Melanocyte of skin (primary cell): ENCODE measurements around the gene ZKSCAN4. TPM values are rescaled to one million over a fixed set of nuclear protein-coding genes. Genes with fewer than 3 reads are reported as not detected.

Experiments
- total RNA-seq, 2 donors: library from RNA; depleted of rRNA; stranded (reverse); fragments of >200 nt; gene quantifications; 2 replicates each; pipeline ENCODE4 v1.2.3, GENCODE V29; 2012

Gene ZKSCAN4
- 1 to 10 TPM; 4.7 to 5.5 TPM for total RNA-seq

DNA sequence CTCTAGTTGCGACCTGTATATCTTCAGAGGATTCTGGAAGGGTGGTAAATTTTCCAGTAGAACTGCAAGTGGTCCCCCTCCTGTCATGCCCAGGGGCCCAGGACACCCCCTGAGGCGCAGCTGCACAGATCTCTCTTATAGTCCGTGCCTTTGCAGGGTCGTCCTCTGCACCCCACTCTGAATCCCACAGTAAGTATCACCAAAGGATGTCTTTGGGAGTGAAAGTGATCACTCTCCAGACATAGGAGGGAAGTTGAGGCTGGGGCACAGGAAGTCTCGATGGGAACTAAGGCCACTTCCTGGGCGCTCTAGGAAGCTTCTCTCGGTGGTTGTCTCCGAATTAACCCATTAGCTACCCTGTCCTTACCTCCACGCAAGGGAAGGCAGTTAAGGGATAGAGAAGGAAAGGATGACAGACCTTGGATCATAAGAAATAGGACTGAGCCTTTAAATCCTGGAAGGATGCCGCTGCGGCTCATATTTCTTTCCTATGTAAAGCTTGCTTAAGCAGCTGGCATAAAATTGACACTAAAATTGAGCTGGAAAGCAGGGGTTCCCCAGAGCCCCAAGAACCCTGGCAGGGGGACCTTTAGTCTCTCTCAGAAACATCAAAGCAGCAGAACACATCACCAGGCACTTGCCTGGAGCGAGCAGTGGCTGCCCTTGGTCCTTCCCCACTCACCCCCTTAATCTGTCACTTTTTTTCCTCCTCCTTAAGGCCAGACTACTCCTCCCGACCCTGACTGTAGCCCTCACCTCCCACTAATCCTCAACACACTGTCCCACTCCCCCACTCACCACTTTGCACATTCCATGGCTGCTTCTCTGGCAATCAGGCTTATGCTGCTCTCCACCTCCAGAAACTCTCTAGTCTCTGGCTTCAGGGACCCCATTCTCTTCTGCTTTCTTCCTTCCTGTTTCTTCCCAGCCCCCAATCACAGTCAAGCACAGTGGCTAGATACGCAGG is at the start of gene ZKSCAN4:
Gene ZKSCAN4, minus strand, starts transcription at position 261 of the 967 bp plus-strand sequence. CDS start 289 bp downstream, outside the sequence.

DNA sequence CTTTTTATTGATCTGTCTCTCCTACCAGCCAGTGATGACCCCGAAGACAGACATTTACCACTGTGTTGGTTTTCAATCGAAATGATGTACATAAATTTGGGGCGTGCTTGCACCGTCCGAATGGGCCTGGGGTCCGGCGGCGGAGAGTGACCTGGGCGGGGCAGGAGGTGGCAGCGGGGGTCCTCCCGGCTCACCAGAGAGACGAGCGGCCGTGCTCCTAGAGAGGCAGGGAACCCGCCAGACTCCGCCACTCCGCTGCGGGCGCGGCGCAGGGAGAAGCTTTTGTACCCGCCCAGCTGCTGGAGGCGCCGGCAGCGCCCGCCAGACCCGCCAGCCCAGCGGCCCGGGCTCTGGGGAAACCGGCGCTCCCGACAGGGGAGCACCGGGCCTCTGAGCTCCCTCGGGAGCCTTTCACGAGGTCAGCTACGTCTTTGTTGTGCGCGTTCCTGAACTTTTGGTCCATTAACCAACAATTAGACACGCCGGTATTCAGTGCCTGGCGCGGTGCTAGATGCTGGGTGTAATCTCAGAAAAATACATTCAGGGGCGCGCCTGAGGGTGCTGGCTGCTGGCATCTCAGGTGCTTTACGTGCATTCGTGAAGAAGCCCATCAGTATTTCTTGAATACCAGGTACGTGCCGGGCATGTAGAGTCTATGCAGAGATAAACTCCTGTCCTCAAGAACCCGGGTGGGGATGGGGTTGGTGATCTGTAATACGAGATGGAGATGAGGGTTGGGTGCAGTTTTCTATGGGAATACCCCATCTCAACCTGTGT is 29.4 kb upstream of the ZKSCAN4 start, which contains the start of gene PGBD1:
Gene PGBD1, plus strand, starts transcription at position 285 of the 777 bp plus-strand sequence. CDS start 2,242 bp downstream, outside the sequence.

GRCh38 chr6:28266962-28267694 is 15.1 kb upstream of the ZKSCAN4 start, which contains the start of gene ZSCAN26:
Gene ZSCAN26 (plus strand): TSS chr6:28267143. CDS start chr6:28271920, 4,777 bp downstream.

GRCh38 chr6:28258877-28259777 is 7.1 kb upstream of the ZKSCAN4 start, which contains the start of gene NKAPL:
Gene NKAPL (plus strand): TSS chr6:28259297. CDS start chr6:28259372, 75 bp downstream.

DNA sequence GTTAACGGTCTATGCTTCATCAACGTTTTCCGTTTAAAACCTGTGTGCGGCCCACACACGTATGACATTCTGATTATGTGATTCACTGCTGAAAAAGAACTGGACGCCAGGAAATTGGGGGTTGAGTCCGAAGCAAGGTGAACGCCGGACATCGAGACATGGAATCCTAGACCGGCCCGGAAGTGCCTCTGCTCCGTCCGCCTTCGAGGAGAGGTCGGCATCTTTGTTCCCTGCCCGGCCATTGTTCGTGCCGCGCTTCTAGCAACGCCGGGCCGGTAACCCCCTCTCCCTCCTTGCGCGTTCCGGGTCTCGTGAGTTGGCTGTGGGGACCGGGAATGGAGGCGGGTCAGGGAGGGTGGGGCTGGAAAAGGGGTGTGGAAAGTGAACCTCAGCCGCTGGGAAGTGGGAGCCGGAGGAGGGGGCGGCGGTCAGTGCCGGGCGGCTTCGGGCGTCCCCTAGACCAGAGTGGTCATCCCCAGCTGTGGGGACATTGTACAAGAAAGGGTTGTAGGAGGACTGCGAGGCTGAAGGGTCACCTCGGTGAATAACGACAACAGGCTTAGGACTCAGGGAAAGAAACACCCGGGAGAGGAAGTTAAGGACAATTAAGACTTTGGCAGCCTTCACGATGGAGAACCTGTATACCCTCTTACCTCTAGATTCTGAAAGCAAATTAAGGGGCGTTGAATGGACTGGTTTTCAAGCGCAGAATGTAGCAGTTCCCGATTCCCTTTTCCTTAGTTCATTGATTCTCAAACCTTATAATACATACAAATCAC is 26.8 kb downstream of the ZKSCAN4 start, which contains the start of gene ZSCAN9:
Gene ZSCAN9, plus strand, starts transcription at position 220 of the 779 bp plus-strand sequence. CDS start 1,810 bp downstream, outside the sequence.

Other genes with a start within 250 kb of the ZKSCAN4 start
- under 1 TPM; 0.67 to 0.69 TPM for gene ZNF165, start 171.7 kb downstream of the ZKSCAN4 start, total RNA-seq
- gene ZSCAN16, start 127.7 kb downstream of the ZKSCAN4 start, total RNA-seq = 1 to 10 TPM; 2.4 to 2.7 TPM
- 10 to 100 TPM; 13.7 to 14.8 TPM for gene ZKSCAN8, start 110.4 kb downstream of the ZKSCAN4 start, total RNA-seq
- 1 to 10 TPM; 7.3 to 7.9 TPM for gene ZSCAN9, start 27.0 kb downstream of the ZKSCAN4 start, total RNA-seq
- 1 to 10 TPM in 1 of 2 donors, under 1 TPM in 1; 1.00 to 1.4 TPM for gene NKAPL, start 7.0 kb upstream of the ZKSCAN4 start, total RNA-seq
- gene ZSCAN26, start 14.9 kb upstream of the ZKSCAN4 start, total RNA-seq = 1 to 10 TPM; 8.7 to 10.0 TPM
- gene PGBD1, start 29.3 kb upstream of the ZKSCAN4 start, total RNA-seq = 1 to 10 TPM; 4.5 to 5.7 TPM
- gene ZSCAN31, start 83.9 kb upstream of the ZKSCAN4 start, total RNA-seq = 1 to 10 TPM; 3.0 to 4.1 TPM
- gene ZKSCAN3, start 97.7 kb upstream of the ZKSCAN4 start, total RNA-seq = 1 to 10 TPM; 4.3 to 5.5 TPM
- gene ZSCAN12, start 147.5 kb upstream of the ZKSCAN4 start, total RNA-seq = 1 to 10 TPM; 7.2 to 8.3 TPM
- gene ZSCAN23, start 191.2 kb upstream of the ZKSCAN4 start, total RNA-seq = 1 to 10 TPM; 1.7 to 6.7 TPM